PC-3 (cell line): ENCODE results near the gene RGS5.

Experiments used
- CTCF ChIP-seq: fragments of 300-600 bp; sonication (generic); conservative IDR thresholded peaks from 2 replicates; pipeline ENCODE4 v1.5.1; 2017; ENCODE audit warnings: antibody characterized with exemption, low read depth, mild to moderate bottlenecking, low read length
- EZH2 ChIP-seq: fragments of 300-600 bp; sonication (generic); IDR thresholded peaks from one replicate; pipeline ENCODE4 v1.6.1; 2017; ENCODE audit warnings: antibody characterized with exemption, mild to moderate bottlenecking, low read length; ENCODE audit not compliant: unreplicated experiment
- EZH2phosphoT487 ChIP-seq: fragments of 300-600 bp; sonication (generic); IDR thresholded peaks from 2 replicates; pipeline ENCODE4 v1.6.1; 2018; ENCODE audit warnings: mild to moderate bottlenecking, antibody characterized with exemption, low read length, borderline replicate concordance

GRCh38 chr1:163163881-163164582 lies 38.7 kb downstream of the RGS5 start:
- TF ChIP-seq CTCF = no peak
- TF ChIP-seq EZH2 = no peak
- TF ChIP-seq EZH2phosphoT487 = no peak
